HepG2 (cell line): ENCODE results near the gene NRP1. TPM values are rescaled to one million over a fixed set of nuclear protein-coding genes. Genes with fewer than 3 reads are reported as not detected.

Experiments used
- ATF5 ChIP-seq: sonication (generic); formaldehyde crosslinking; IDR thresholded peaks from 2 replicates; pipeline ENCODE4 v1.4.0; 2020; ENCODE audit warnings: mild to moderate bottlenecking, low read depth, missing genetic modification reagents
- E2F5 ChIP-seq: sonication (generic); formaldehyde crosslinking; conservative IDR thresholded peaks from 2 replicates; pipeline ENCODE4 v1.4.0; 2020; ENCODE audit warnings: missing genetic modification reagents
- GTF3A ChIP-seq: sonication (generic); formaldehyde crosslinking; conservative IDR thresholded peaks from 2 replicates; pipeline ENCODE4 v1.4.0; 2020; ENCODE audit warnings: mild to moderate bottlenecking, missing genetic modification reagents
- HBP1 ChIP-seq: IDR thresholded peaks from 2 replicates; pipeline ENCODE4 v1.6.1; 2016; ENCODE audit warnings: low read depth, control low read depth
- HNF4A ChIP-seq: sonication (generic); formaldehyde crosslinking; IDR thresholded peaks from 2 replicates; pipeline ENCODE4 v1.4.0; 2020; ENCODE audit warnings: missing genetic modification reagents
- IRF2 ChIP-seq: IDR thresholded peaks from 2 replicates; pipeline ENCODE4 v1.6.1; 2018; ENCODE audit warnings: missing genetic modification reagents, missing compliant biosample characterization
- SCMH1 ChIP-seq: sonication (generic); formaldehyde crosslinking; IDR thresholded peaks from 2 replicates; pipeline ENCODE4 v1.9.0; 2021; ENCODE audit warnings: missing genetic modification reagents, mild to moderate bottlenecking, borderline replicate concordance
- SNAI1 ChIP-seq: sonication (generic); formaldehyde crosslinking; IDR thresholded peaks from 2 replicates; pipeline ENCODE4 v1.5.0; 2020; ENCODE audit warnings: mild to moderate bottlenecking, missing genetic modification reagents, borderline replicate concordance
- SOX6 ChIP-seq, 2 experiments: fragments of 450-650 bp in 1 of 2; sonication (generic) in 1 of 2; formaldehyde crosslinking in 1 of 2; IDR thresholded peaks; 2 replicates each; pipeline versions ENCODE4 v1.4.0 to v1.6.1; 2017 to 2020; ENCODE audit warnings: antibody characterized with exemption in 1 of 2, mild to moderate bottlenecking in 1 of 2, missing genetic modification reagents in 1 of 2
- SYNCRIP ChIP-seq: fragments of 200-400 bp; formaldehyde crosslinking; IDR thresholded peaks from 2 replicates; pipeline ENCODE4 v1.6.1; 2018; ENCODE audit warnings: mild to moderate bottlenecking, low read depth, low read length; ENCODE audit not compliant: insufficient read depth
- TARDBP ChIP-seq: sonication (generic); formaldehyde crosslinking; IDR thresholded peaks from 2 replicates; pipeline ENCODE4 v1.8.0; 2022; ENCODE audit warnings: mild to moderate bottlenecking, missing genetic modification reagents
- TEAD2 ChIP-seq: sonication (generic); formaldehyde crosslinking; IDR thresholded peaks from 2 replicates; pipeline ENCODE4 v1.9.0; 2021; ENCODE audit warnings: missing genetic modification reagents
- THAP7 ChIP-seq: sonication (generic); formaldehyde crosslinking; IDR thresholded peaks from 2 replicates; pipeline ENCODE4 v1.8.1; 2023; ENCODE audit warnings: mild to moderate bottlenecking, missing genetic modification reagents
- TOPORS ChIP-seq: sonication (generic); formaldehyde crosslinking; IDR thresholded peaks from 2 replicates; pipeline ENCODE4 v1.8.0; 2023; ENCODE audit warnings: mild to moderate bottlenecking, missing genetic modification reagents
- ZBTB21 ChIP-seq: sonication (generic); formaldehyde crosslinking; IDR thresholded peaks from 2 replicates; pipeline ENCODE4 v1.4.0; 2020; ENCODE audit warnings: missing genetic modification reagents
- ZBTB46 ChIP-seq: sonication (generic); formaldehyde crosslinking; IDR thresholded peaks from 2 replicates; pipeline ENCODE4 v1.4.0; 2020; ENCODE audit warnings: mild to moderate bottlenecking, missing genetic modification reagents, borderline replicate concordance
- ZNF205 ChIP-seq: IDR thresholded peaks from 2 replicates; pipeline ENCODE4 v1.6.1; 2018; ENCODE audit warnings: missing biosample characterization, missing genetic modification reagents
- ZNF224 ChIP-seq: sonication (generic); formaldehyde crosslinking; IDR thresholded peaks from 2 replicates; pipeline ENCODE4 v1.5.0; 2020; ENCODE audit warnings: mild to moderate bottlenecking, missing genetic modification reagents
- ZNF576 ChIP-seq: sonication (generic); formaldehyde crosslinking; IDR thresholded peaks from 2 replicates; pipeline ENCODE4 v1.4.0; 2020; ENCODE audit warnings: mild to moderate bottlenecking, missing genetic modification reagents
- ZNF703 ChIP-seq: sonication (generic); formaldehyde crosslinking; IDR thresholded peaks from 2 replicates; pipeline ENCODE4 v1.5.1; 2020; ENCODE audit warnings: missing genetic modification reagents, mild to moderate bottlenecking, moderate library complexity, borderline replicate concordance
- ZNF704 ChIP-seq: sonication (generic); formaldehyde crosslinking; IDR thresholded peaks from 2 replicates; pipeline ENCODE4 v1.8.1; 2023; ENCODE audit warnings: mild to moderate bottlenecking, inconsistent platforms, moderate library complexity, missing genetic modification reagents, borderline replicate concordance
- ZSCAN20 ChIP-seq: sonication (generic); formaldehyde crosslinking; IDR thresholded peaks from 2 replicates; pipeline ENCODE4 v1.4.0; 2020; ENCODE audit warnings: missing genetic modification reagents, mild to moderate bottlenecking, borderline replicate concordance
- ZSCAN21 ChIP-seq: sonication (generic); formaldehyde crosslinking; IDR thresholded peaks from 2 replicates; pipeline ENCODE4 v1.8.0; 2022; ENCODE audit warnings: mild to moderate bottlenecking, missing genetic modification reagents, moderate library complexity, borderline replicate concordance
- polyA plus RNA-seq, 8 experiments: library from polyadenylated mRNA; depleted of rRNA in 3 of 8; stranded (reverse) in 7 of 8; unstranded in 1 of 8; fragments of >200 nt; fragmentation: Illumina TruSeq in 4 of 8; extraction: Trizol in 4 of 8; gene quantifications; 2 replicates each; pipeline versions ENCODE4 v1.2.1 to v1.2.3, GENCODE V29; 2011 to 2016; ENCODE audit warnings: low read depth in 4 of 8, missing spikeins in 1 of 8, mixed read lengths in 1 of 8; ENCODE audit not compliant: insufficient read depth in 1 of 8
- total RNA-seq, 5 experiments: library from RNA; depleted of rRNA; stranded (reverse); fragments of >200 nt; fragmentation: Illumina TruSeq; extraction: Trizol; gene quantifications; 2 replicates each; pipeline ENCODE4 v1.2.3, GENCODE V29; 2016; ENCODE audit warnings: low read depth in 1 of 5

The NRP1 gene
- total and polyA plus RNA-seq, 2 of the 13 experiments (the other 11 are each of a cell fraction or from before 2014, with no cell fraction given), result 5.3 to 5.8 TPM

- TF ChIP-seq SNAI1 (CRISPR knock-in tag) (no peak), HBP1 (CRISPR knock-in tag) (no peak), ZNF205 (CRISPR knock-in tag) (no peak), ZNF704 (CRISPR knock-in tag) (no peak), TOPORS (CRISPR knock-in tag) (no peak), IRF2 (CRISPR knock-in tag) (0 out of 2 replicates have a peak, but pooled peaks have one; percentile 8), ZNF576 (CRISPR knock-in tag) (no peak), TEAD2 (CRISPR knock-in tag) (no peak), ZNF703 (CRISPR knock-in tag) (no peak), SYNCRIP (no peak), ATF5 (CRISPR knock-in tag) (no peak), SCMH1 (CRISPR knock-in tag) (no peak), ZBTB21 (CRISPR knock-in tag) (no peak), GTF3A (no peak), ZSCAN21 (no peak), E2F5 (CRISPR knock-in tag) (no peak), THAP7 (CRISPR knock-in tag) (no peak), HNF4A (CRISPR knock-in tag) (no peak), TARDBP (CRISPR knock-in tag) (no peak), SOX6 (IDR thresholded peaks at IDR 0.05) (no peak), SOX6 (CRISPR knock-in tag; IDR thresholded peaks at IDR 0.05) (peak; percentile 58; the same call in 1 of the 2 replicates), ZNF224 (CRISPR knock-in tag) (no peak), ZBTB46 (no peak), ZSCAN20 (no peak)
These were observed 76.9 kb downstream of the NRP1 start (continued) for GRCh38 chr10:33257439-33258080.
